Mesendoderm (in vitro differentiated cells): ENCODE data around the gene MCAM. TPM values are rescaled to one million over a fixed set of nuclear protein-coding genes. Genes with fewer than 3 reads are reported as not detected.

Experiments used
- DNase-seq: peaks from one replicate; pipeline ENCODE4 v3.0.0; 2013
- H2AK5ac ChIP-seq: 2 replicates; pipeline ENCODE4 v1.6.1; 2013; ENCODE audit warnings: low read length, inconsistent platforms
- H2BK120ac ChIP-seq: 2 replicates; pipeline ENCODE4 v1.6.1; 2013; ENCODE audit warnings: low read depth, mild to moderate bottlenecking, low read length, moderate library complexity, mixed read lengths
- H2BK15ac ChIP-seq: replicated peaks from 2 replicates; pipeline ENCODE4 v1.6.1; 2013; ENCODE audit warnings: low read depth, mild to moderate bottlenecking, moderate library complexity
- H2BK5ac ChIP-seq: 2 replicates; pipeline ENCODE4 v1.6.1; 2013; ENCODE audit warnings: low read length, inconsistent platforms
- H3K18ac ChIP-seq: 2 replicates; pipeline ENCODE4 v1.6.1; 2013; ENCODE audit warnings: mild to moderate bottlenecking, low read length, mixed read lengths
- H3K23ac ChIP-seq: one replicate; pipeline ENCODE4 v1.6.1; 2013; ENCODE audit warnings: low read length
- H3K27ac ChIP-seq: 2 replicates; pipeline ENCODE4 v1.5.1; 2013; ENCODE audit warnings: low read depth, mild to moderate bottlenecking, inconsistent platforms, low read length, moderate library complexity
- H3K27me3 ChIP-seq: 2 replicates; pipeline ENCODE4 v1.6.1; 2013; ENCODE audit warnings: low read length, control low read depth, mild to moderate bottlenecking, inconsistent platforms; ENCODE audit not compliant: insufficient read depth, poor library complexity
- H3K36me3 ChIP-seq: 2 replicates; pipeline ENCODE4 v1.6.1; 2013; ENCODE audit warnings: low read length, inconsistent platforms; ENCODE audit not compliant: control insufficient read depth, insufficient read depth
- H3K4ac ChIP-seq: one replicate; pipeline ENCODE4 v1.6.1; 2013; ENCODE audit warnings: low read depth, mild to moderate bottlenecking, low read length, moderate library complexity
- H3K4me1 ChIP-seq: 2 replicates; pipeline ENCODE4 v1.6.1; 2013; ENCODE audit warnings: low read depth, low read length, inconsistent platforms; ENCODE audit not compliant: control insufficient read depth
- H3K4me2 ChIP-seq: 2 replicates; pipeline ENCODE4 v1.6.1; 2013; ENCODE audit warnings: low read length
- H3K4me3 ChIP-seq: 2 replicates; pipeline ENCODE4 v1.5.1; 2013; ENCODE audit warnings: mild to moderate bottlenecking, low read length
- H3K56ac ChIP-seq: one replicate; pipeline ENCODE4 v1.6.1; 2013; ENCODE audit warnings: low read length
- H3K79me1 ChIP-seq: 2 replicates; pipeline ENCODE4 v1.6.1; 2013; ENCODE audit warnings: low read length, inconsistent platforms
- H3K79me2 ChIP-seq: 2 replicates; pipeline ENCODE4 v1.6.1; 2013; ENCODE audit warnings: mild to moderate bottlenecking, low read length; ENCODE audit not compliant: control insufficient read depth, insufficient read depth
- H3K9ac ChIP-seq: 2 replicates; pipeline ENCODE4 v1.6.1; 2013; ENCODE audit warnings: low read length, inconsistent platforms
- H4K5ac ChIP-seq: one replicate; pipeline ENCODE4 v1.6.1; 2013; ENCODE audit warnings: low read length
- H4K8ac ChIP-seq: one replicate; pipeline ENCODE4 v1.6.1; 2013; ENCODE audit warnings: low read depth, mild to moderate bottlenecking, control low read depth, low read length, moderate library complexity
- WGBS: extraction: QIAGEN DNeasy Blood & Tissue Kit; methylation state at CpG from one replicate; pipeline ENCODE4 v1.1.7; 2013; ENCODE audit warnings: low lambda C conversion rate, missing lambda C conversion rate; ENCODE audit not compliant: insufficient coverage; ENCODE audit errors: extremely low coverage; 5-methylcytosine and 5-hydroxymethylcytosine counted together
- polyA plus RNA-seq, 2 experiments: library from polyadenylated mRNA; stranded (reverse); fragments of 200-250 nt; gene quantifications; one replicate each; pipeline ENCODE4 v1.2.3, GENCODE V29; 2013

MCAM gene
- 35.7 TPM for polyA plus RNA-seq (2013, experiment 1 of 2)
- polyA plus RNA-seq (2013, experiment 2 of 2) = 36.5 TPM

- peak; percentile 75 for DNase-seq
- Histone ChIP-seq H2BK15ac (no peak within 1 kb of the TSS), H3K79me2 (no peaks in the 10 kb centered on the region), H3K4me3 (peak within 1 kb of the TSS; percentile 65), H3K27ac (peak within 1 kb of the TSS; percentile 84), H2BK5ac (no peak within 1 kb of the TSS), H3K18ac (peak within 1 kb of the TSS; percentile 63), H2BK120ac (no peak within 1 kb of the TSS), H3K4ac (peak within 1 kb of the TSS; percentile 67), H3K23ac (peak within 1 kb of the TSS; percentile 89), H3K27me3 (no peaks in the 10 kb centered on the region), H3K56ac (peak within 1 kb of the TSS; percentile 92), H4K8ac (no peak within 1 kb of the TSS), H2AK5ac (peak within 1 kb of the TSS; percentile 22), H3K9ac (peak within 1 kb of the TSS; percentile 88), H4K5ac (no peak within 1 kb of the TSS), H3K79me1 (peaks cover 4% of the 10 kb centered on the region), H3K4me2 (peak within 1 kb of the TSS; percentile 97), H3K36me3 (peaks cover 4% of the 10 kb centered on the region), H3K4me1 (peaks cover 37% of the 10 kb centered on the region)
- WGBS = no CpG with 5 or more reads among the region's 74 CpGs
Observed at GRCh38 chr11:119316729-119317591, at the start of gene MCAM. MCAM (minus strand) TSS chr11:119317130; CDS start chr11:119317101, 29 bp downstream.

DNA sequence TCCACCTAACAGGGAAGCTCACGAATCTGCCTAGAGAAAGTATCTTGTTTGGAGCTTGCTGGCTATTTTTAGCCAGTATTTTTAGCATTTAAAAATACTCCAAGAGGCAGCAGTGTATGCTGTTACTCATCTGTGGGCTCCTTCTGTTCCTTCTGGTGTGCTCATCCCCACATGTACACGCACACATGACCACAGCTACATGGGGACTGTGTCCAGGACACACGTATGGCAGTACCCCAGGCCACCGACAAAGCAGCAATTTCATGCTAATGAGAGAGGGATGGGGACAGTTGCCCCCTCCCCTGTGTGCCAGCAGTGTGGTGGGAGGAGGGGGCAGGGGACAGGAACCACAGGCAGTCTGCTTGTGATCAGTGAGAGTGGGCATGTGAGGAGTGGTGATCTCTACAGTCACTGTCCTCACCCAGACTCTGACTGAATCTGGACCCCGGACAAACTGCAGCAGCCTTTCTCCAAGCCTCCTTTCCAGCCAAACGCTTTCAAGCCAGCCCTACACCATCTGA is 48.2 kb upstream of the MCAM start:
- no peak for DNase-seq
- H2BK5ac ChIP-seq = no peak overlapping the region
- WGBS = no CpG with 5 or more reads among the region's 6 CpGs

DNA sequence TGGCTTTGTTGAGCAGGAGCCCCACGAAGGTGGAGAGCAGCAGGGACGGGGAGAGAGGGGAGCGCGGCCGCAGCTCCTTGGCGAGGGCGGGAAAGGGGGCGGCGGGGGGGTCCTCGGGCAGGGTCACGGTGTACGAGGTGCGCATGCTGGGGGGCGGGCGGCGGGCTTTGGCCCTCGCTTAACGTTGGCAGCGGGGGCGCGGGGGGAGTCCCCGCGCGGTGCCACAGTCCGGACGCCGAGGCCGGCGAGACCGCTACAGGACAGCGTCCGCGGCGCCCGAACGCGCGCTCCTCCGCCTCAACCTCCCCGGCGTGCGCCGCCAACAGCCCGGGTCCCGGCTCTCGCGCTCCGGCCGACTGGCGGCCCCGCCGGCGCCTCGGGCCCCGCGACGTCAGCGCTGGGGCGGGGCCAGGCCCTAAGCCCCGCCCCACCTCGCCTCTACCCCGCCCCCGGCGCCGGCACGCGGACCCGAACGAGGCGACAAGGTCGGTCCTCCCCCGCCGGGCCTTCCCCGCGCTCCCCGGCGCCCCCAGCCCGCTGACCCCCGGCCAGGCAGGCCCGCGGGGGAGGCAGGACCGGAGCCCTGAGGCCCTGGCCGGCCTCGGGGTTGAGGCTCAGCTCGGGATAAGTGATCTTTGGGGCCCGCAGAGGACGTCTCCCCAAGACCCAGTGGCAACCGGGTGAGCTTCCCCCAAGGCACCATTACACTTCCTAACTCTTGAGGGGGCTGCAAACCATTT is 47.1 kb upstream of the MCAM start:
- H3K4me2 ChIP-seq = peak overlapping the region; percentile 48
- peak overlapping the region; percentile 61 for H3K9ac ChIP-seq
- H3K4ac ChIP-seq = no peak overlapping the region
- H3K4me1 ChIP-seq = peaks cover 8% of the 10 kb centered on the region
- H3K36me3 ChIP-seq = no peaks in the 10 kb centered on the region
- H3K79me2 ChIP-seq = no peaks in the 10 kb centered on the region
- no peak overlapping the region for H2BK5ac ChIP-seq
- H4K8ac ChIP-seq = no peak overlapping the region
- WGBS = no CpG with 5 or more reads among the region's 88 CpGs
- no peak overlapping the region for H2BK15ac ChIP-seq
- peak overlapping the region; percentile 76 for H3K56ac ChIP-seq
- no peak overlapping the region for H2BK120ac ChIP-seq
- H3K27ac ChIP-seq = no peak overlapping the region
- no peaks in the 10 kb centered on the region for H3K79me1 ChIP-seq
- H2AK5ac ChIP-seq = no peak overlapping the region
- H3K23ac ChIP-seq = no peak overlapping the region
- no peak overlapping the region for H3K4me3 ChIP-seq
- no peak overlapping the region for H4K5ac ChIP-seq
- peaks cover 7% of the 10 kb centered on the region for H3K27me3 ChIP-seq
- peak; percentile 56 for DNase-seq
- H3K18ac ChIP-seq = peak overlapping the region; percentile 85

More for the DNA sequence above, 48.2 kb upstream of the MCAM start:
- no peak overlapping the region for H3K56ac ChIP-seq
- H4K5ac ChIP-seq = no peak overlapping the region
- H2AK5ac ChIP-seq = no peak overlapping the region
- no peak overlapping the region for H3K23ac ChIP-seq
- no peak overlapping the region for H3K27ac ChIP-seq
- no peak overlapping the region for H2BK120ac ChIP-seq
- no peak overlapping the region for H3K9ac ChIP-seq
- H3K4me1 ChIP-seq = peaks cover 8% of the 10 kb centered on the region
- H3K4me2 ChIP-seq = no peak overlapping the region
- H3K79me2 ChIP-seq = no peaks in the 10 kb centered on the region
- H3K4ac ChIP-seq = no peak overlapping the region
- H3K36me3 ChIP-seq = no peaks in the 10 kb centered on the region
- no peak overlapping the region for H3K18ac ChIP-seq
- H3K27me3 ChIP-seq = peaks cover 7% of the 10 kb centered on the region
- no peak overlapping the region for H2BK15ac ChIP-seq
- H3K79me1 ChIP-seq = no peaks in the 10 kb centered on the region
- no peak overlapping the region for H4K8ac ChIP-seq
- no peak overlapping the region for H3K4me3 ChIP-seq

DNA sequence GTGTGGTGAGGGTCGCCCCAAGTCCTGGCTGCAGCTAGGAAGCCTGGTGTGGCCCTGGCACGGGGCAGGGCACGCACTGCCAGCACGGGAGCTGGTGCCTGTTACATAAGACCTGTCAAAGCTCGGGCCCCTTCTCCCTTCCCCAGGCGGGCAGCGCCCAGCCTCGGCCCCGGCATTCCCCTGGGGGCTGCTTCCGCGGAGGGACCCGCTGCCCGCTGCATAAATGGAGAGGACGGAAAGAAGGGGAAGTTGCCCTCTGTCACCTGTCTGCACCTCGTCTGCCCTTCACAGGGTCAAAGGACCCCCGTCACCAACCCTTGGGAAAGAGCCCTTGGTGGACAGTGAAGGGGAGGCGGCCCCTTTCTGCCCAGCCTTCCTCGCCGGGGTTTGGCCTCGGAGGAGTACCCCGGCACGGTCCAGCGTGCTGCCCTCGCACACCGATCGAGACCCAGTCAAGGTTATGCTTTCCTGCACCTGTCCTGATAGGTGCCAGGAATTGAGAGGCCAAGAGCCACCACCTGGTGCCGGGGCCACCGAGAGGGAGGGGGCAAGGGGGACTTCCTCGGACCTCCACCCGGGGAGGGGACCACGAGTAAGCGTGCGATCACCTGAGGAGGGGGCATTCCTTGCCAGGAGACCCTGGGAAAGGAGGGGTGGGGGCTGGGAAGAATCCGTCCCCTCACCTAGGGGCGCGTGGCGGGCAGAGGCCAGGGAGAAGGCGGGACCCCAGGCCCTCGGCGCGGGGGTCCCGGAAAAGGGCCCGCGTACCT is 46.3 kb upstream of the MCAM start:
- H3K23ac ChIP-seq = no peak overlapping the region
- DNase-seq = no peak
- H3K9ac ChIP-seq = peak overlapping the region; percentile 39
- H4K5ac ChIP-seq = no peak overlapping the region
- no peaks in the 10 kb centered on the region for H3K36me3 ChIP-seq
- no CpG with 5 or more reads among the region's 44 CpGs for WGBS
- H4K8ac ChIP-seq = no peak overlapping the region
- H3K27me3 ChIP-seq = peaks cover 7% of the 10 kb centered on the region
- H2BK15ac ChIP-seq = no peak overlapping the region
- H2BK120ac ChIP-seq = no peak overlapping the region
- peak overlapping the region; percentile 9 for H3K18ac ChIP-seq
- H3K4me2 ChIP-seq = peak overlapping the region; percentile 42
- peaks cover 8% of the 10 kb centered on the region for H3K4me1 ChIP-seq
- H3K4me3 ChIP-seq = no peak overlapping the region
- no peak overlapping the region for H2BK5ac ChIP-seq
- no peak overlapping the region for H3K27ac ChIP-seq
- no peak overlapping the region for H3K4ac ChIP-seq
- H3K79me1 ChIP-seq = no peaks in the 10 kb centered on the region
- peak overlapping the region; percentile 76 for H3K56ac ChIP-seq
- no peaks in the 10 kb centered on the region for H3K79me2 ChIP-seq
- no peak overlapping the region for H2AK5ac ChIP-seq

- Histone ChIP-seq H4K5ac (no peak overlapping the region), H3K18ac (no peak overlapping the region), H2BK120ac (no peak overlapping the region), H4K8ac (no peak overlapping the region), H3K23ac (no peak overlapping the region), H3K27ac (no peak overlapping the region), H3K79me1 (no peaks in the 10 kb centered on the region), H2BK5ac (no peak overlapping the region), H3K9ac (no peak overlapping the region), H3K4me1 (peaks cover 8% of the 10 kb centered on the region), H2BK15ac (no peak overlapping the region), H3K4me3 (no peak overlapping the region), H3K4ac (no peak overlapping the region), H2AK5ac (no peak overlapping the region), H3K27me3 (peaks cover 7% of the 10 kb centered on the region), H3K56ac (no peak overlapping the region), H3K79me2 (no peaks in the 10 kb centered on the region), H3K36me3 (no peaks in the 10 kb centered on the region), H3K4me2 (no peak overlapping the region)
- DNase-seq = no peak
- no CpG with 5 or more reads among the region's 5 CpGs for WGBS
Observed at GRCh38 chr11:119362741-119363080, 45.8 kb upstream of the MCAM start.
